WTC11 (cell line): ENCODE data around the gene NRTN. TPM values are rescaled to one million over a fixed set of nuclear protein-coding genes. Genes with fewer than 3 reads are reported as not detected.
"Not testable (repeated sequence)": the region's sequence is repeated elsewhere in the genome, so short reads cannot be mapped to it uniquely, and the experiment has no call there.

Experiments used
- ATAC-seq: fragments of 200-7000 bp; cut with Tn5 transposase; 2 replicates; pipeline ENCODE4 v1.10.0; 2021; ENCODE audit warnings: mild to moderate bottlenecking, moderate library complexity
- CTCF ChIA-PET: fragments of 300-600 bp; sonication (Branson Sonifier 250); formaldehyde crosslinking; loops from one replicate; lab custom pipeline; 2021; ENCODE audit warnings: antibody characterized with exemption; lab: Charles Lee
- POLR2A ChIA-PET: fragments of 350-600 bp; sonication (Branson Sonifier 250); formaldehyde crosslinking; loops from one replicate; lab custom pipeline; 2021; ENCODE audit warnings: antibody characterized with exemption; lab: Charles Lee
- DNase-seq: peaks from one replicate; pipeline ENCODE4 v3.0.0; 2021; ENCODE audit warnings: low spot score
- H3K27ac Mint-ChIP-seq: 2 replicates; pipeline ENCODE4 v1.8.0; 2021; ENCODE audit warnings: mixed read lengths
- H3K27me3 Mint-ChIP-seq: 2 replicates; pipeline ENCODE4 v1.8.0; 2021; ENCODE audit warnings: low read depth, mild to moderate bottlenecking, moderate library complexity, mixed read lengths
- H3K36me3 Mint-ChIP-seq: 2 replicates; pipeline ENCODE4 v1.8.0; 2021; ENCODE audit warnings: mixed read lengths
- H3K4me1 Mint-ChIP-seq: 2 replicates; pipeline ENCODE4 v1.8.0; 2022; ENCODE audit warnings: mixed read lengths
- H3K4me3 Mint-ChIP-seq: 2 replicates; pipeline ENCODE4 v1.8.0; 2021; ENCODE audit warnings: mild to moderate bottlenecking, moderate library complexity, mixed read lengths
- H3K9me3 Mint-ChIP-seq: 2 replicates; pipeline ENCODE4 v1.8.0; 2021; ENCODE audit warnings: mixed read lengths
- NR2C2 ChIP-seq: sonication (generic); formaldehyde crosslinking; IDR thresholded peaks from 2 replicates; pipeline ENCODE4 v1.8.0; 2022; ENCODE audit warnings: mild to moderate bottlenecking, missing genetic modification reagents
- ZNF423 ChIP-seq: fragments of 250-450 bp; sonication (Bioruptor Pico); IDR thresholded peaks from 2 replicates; pipeline ENCODE4 v2.1.2; 2022; ENCODE audit warnings: mild to moderate bottlenecking, moderate library complexity
- total RNA-seq: library from RNA; stranded (reverse); gene quantifications from 3 replicates; pipeline ENCODE4 v1.2.3, GENCODE V29; 2021
- TF ChIP-seq, protein P1 (sequence below): sonication (generic); formaldehyde crosslinking; IDR thresholded peaks from 2 replicates; pipeline ENCODE4 v1.8.0; 2022; ENCODE audit warnings: missing genetic modification reagents
- TF ChIP-seq, protein P2 (sequence below): fragments of 250-450 bp; sonication (Bioruptor Pico); IDR thresholded peaks from 2 replicates; pipeline ENCODE4 v2.1.2; 2022; ENCODE audit warnings: mild to moderate bottlenecking, moderate library complexity

Gene NRTN
- total RNA-seq, 1 experiment from 2014 or later = 6.1 TPM

DNA sequence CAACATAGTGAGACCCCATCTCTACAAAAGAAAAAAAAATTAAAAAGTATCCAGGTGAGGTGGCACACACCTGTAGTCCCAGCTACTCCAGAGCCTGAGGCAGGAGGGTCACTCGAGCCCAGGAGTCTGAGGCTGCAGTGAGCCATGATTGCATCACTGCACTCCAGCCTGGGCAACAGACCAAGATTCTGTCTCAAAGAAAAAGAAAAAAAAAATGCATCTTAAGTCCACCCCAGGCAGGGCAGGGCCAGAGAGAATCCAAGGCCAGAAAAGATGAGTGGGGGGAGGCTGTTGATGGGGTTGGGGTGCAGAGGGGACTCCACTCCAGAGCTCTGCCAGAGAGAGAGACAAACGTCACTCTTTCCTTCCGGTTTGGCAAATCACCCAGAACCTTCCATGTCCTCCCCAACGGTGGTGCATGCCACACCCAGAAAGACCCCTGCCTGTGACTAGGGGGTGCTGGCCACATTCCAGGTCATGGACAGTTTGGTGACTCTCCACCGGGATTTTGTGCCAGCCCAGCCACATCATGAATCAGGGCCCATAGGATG, 46.0 kb downstream of the NRTN start:
- Mint-ChIP-seq H3K36me3 (no peaks in the 10 kb centered on the region), H3K9me3 (peaks cover 6% of the 10 kb centered on the region), H3K4me1 (no peaks in the 10 kb centered on the region), H3K4me3 (no peak overlapping the region), H3K27ac (no peak overlapping the region), H3K27me3 (peaks cover 9% of the 10 kb centered on the region)
- DNase-seq (no peak), ATAC-seq (no peak)
- ChIA-PET CTCF (interaction anchor here (1.1 kb wide), 1 partner anchor 172 kb away, joined by 3 read pairs; no protein-coding TSS in a partner anchor), POLR2A (no interaction called here)
- TF ChIP-seq, protein P1, sequence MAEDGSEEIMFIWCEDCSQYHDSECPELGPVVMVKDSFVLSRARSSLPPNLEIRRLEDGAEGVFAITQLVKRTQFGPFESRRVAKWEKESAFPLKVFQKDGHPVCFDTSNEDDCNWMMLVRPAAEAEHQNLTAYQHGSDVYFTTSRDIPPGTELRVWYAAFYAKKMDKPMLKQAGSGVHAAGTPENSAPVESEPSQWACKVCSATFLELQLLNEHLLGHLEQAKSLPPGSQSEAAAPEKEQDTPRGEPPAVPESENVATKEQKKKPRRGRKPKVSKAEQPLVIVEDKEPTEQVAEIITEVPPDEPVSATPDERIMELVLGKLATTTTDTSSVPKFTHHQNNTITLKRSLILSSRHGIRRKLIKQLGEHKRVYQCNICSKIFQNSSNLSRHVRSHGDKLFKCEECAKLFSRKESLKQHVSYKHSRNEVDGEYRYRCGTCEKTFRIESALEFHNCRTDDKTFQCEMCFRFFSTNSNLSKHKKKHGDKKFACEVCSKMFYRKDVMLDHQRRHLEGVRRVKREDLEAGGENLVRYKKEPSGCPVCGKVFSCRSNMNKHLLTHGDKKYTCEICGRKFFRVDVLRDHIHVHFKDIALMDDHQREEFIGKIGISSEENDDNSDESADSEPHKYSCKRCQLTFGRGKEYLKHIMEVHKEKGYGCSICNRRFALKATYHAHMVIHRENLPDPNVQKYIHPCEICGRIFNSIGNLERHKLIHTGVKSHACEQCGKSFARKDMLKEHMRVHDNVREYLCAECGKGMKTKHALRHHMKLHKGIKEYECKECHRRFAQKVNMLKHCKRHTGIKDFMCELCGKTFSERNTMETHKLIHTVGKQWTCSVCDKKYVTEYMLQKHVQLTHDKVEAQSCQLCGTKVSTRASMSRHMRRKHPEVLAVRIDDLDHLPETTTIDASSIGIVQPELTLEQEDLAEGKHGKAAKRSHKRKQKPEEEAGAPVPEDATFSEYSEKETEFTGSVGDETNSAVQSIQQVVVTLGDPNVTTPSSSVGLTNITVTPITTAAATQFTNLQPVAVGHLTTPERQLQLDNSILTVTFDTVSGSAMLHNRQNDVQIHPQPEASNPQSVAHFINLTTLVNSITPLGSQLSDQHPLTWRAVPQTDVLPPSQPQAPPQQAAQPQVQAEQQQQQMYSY (CRISPR knock-in tag) = peak; percentile 57; the same call in 1 of the 2 replicates
- no peak for TF ChIP-seq ZNF423 (CRISPR knock-in tag)

DNA sequence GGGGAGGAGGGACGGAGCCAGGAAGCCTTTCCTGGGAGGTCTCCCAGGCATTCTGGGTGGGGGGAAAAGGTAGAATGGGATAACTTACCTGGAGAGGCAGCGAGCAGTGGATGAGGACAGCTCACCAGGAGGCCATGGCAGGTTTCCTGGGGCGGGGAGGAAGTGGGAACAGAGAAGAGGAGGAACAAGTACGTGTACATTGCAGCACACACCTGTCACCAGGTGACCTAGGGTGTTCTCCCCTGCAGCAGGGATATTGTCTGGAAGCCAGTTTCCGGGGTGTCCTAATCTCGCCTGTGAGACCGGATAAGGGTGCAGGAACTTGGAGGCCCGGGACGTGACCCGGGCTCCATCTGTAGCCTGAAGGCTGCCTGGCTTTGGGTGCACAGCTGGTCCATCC, 46.4 kb downstream of the NRTN start, which contains the start of gene FUT3:
Gene FUT3, minus strand, starts transcription at position 148 of the 400 bp plus-strand sequence.
- no peak for TF ChIP-seq NR2C2 (CRISPR knock-in tag)
- TF ChIP-seq, protein P2, sequence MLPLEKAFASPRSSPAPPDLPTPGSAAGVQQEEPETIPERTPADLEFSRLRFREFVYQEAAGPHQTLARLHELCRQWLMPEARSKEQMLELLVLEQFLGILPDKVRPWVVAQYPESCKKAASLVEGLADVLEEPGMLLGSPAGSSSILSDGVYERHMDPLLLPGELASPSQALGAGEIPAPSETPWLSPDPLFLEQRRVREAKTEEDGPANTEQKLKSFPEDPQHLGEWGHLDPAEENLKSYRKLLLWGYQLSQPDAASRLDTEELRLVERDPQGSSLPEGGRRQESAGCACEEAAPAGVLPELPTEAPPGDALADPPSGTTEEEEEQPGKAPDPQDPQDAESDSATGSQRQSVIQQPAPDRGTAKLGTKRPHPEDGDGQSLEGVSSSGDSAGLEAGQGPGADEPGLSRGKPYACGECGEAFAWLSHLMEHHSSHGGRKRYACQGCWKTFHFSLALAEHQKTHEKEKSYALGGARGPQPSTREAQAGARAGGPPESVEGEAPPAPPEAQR (CRISPR knock-in tag) = no peak
- TF ChIP-seq, protein P1 (CRISPR knock-in tag) = no peak
- Mint-ChIP-seq H3K4me1 (no peaks in the 10 kb centered on the region), H3K36me3 (no peaks in the 10 kb centered on the region), H3K27me3 (peaks cover 9% of the 10 kb centered on the region), H3K4me3 (no peak within 1 kb of the TSS), H3K9me3 (peaks cover 5% of the 10 kb centered on the region), H3K27ac (no peak within 1 kb of the TSS)
- DNase-seq = no peak
- ChIA-PET POLR2A (no interaction called here), CTCF (interaction anchor here (1.1 kb wide), 1 partner anchor 171 kb away, joined by 3 read pairs; no protein-coding TSS in a partner anchor)
- ATAC-seq = no peak

DNA sequence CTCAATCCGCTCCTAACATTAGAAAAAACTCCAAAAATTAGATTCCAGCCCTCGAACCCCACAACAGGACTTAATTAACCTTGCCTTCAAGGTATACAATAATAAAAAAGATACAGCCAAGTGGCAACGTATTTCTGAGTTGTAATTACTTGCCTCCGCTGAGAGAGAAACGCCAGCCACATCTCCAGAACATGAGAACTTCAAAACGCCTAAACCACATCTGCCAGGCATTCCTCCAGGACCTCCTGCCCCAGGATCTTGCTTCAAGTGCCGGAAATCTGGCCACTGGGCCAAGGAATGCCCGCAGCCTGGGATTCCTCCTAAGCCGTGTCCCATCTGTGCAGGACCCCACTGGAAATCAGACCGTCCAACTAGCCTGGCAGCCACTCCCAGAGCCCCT, 49.3 kb downstream of the NRTN start:
- DNase-seq, POLR2A ChIA-PET, H3K36me3 Mint-ChIP-seq, H3K9me3 Mint-ChIP-seq, H3K4me3 Mint-ChIP-seq, H3K27ac Mint-ChIP-seq, ATAC-seq, H3K4me1 Mint-ChIP-seq, H3K27me3 Mint-ChIP-seq, CTCF ChIA-PET: not testable (repeated sequence)

DNA sequence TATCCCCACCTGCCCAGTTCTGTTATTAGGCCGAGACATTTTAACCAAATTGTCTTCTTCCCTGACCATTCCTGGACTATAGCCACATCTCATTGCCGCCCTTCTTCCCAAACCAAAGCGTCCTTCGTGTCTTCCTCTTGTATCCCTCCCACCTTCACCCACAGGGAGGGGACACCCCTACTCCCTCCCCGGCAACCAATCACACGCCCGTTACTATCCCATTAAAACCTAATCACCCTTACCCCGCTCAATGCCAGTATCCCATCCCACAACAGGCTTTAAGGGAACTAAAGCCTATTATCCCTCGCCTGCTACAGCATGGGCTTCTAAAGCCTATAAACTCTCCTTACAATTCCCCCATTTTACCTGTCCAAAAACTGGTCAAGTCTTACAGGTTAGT, 50.3 kb downstream of the NRTN start:
- H3K36me3 Mint-ChIP-seq, DNase-seq, ATAC-seq, H3K27ac Mint-ChIP-seq, H3K4me1 Mint-ChIP-seq, POLR2A ChIA-PET, H3K27me3 Mint-ChIP-seq, H3K4me3 Mint-ChIP-seq, CTCF ChIA-PET, H3K9me3 Mint-ChIP-seq: not testable (repeated sequence)
